Uterus (tissue), 4 donors: ENCODE results near the gene SPR. TPM values are rescaled to one million over a fixed set of nuclear protein-coding genes. Genes with fewer than 3 reads are reported as not detected.

Experiments used
- DNase-seq, 2 donors: peaks; one replicate each; pipeline ENCODE4 v3.0.0-alpha.2; 2019 to 2020
- H3K27ac ChIP-seq, 2 donors: fragments of 200-600 bp; sonication (generic); 1 replicate in 1 of 2; 2 replicates in 1 of 2; pipeline ENCODE4 v1.5.1; 2016 to 2018
- H3K27me3 ChIP-seq, 2 donors: fragments of 200-600 bp; sonication (generic); one replicate each; pipeline ENCODE4 v1.5.1; 2018 to 2019; ENCODE audit warnings: control low read depth in 1 of 2
- H3K36me3 ChIP-seq, 2 donors: fragments of 200-600 bp; sonication (generic); one replicate each; pipeline ENCODE4 v1.5.1; 2019; ENCODE audit warnings: control low read depth in 1 of 2
- H3K4me1 ChIP-seq, 2 donors: fragments of 200-600 bp; sonication (generic); one replicate each; pipeline ENCODE4 v1.5.1; 2018 to 2019; ENCODE audit warnings: control low read depth in 1 of 2
- H3K4me3 ChIP-seq, 2 donors: fragments of 200-600 bp; sonication (generic); 1 replicate in 1 of 2; 2 replicates in 1 of 2; pipeline ENCODE4 v1.5.1; 2018 to 2019; ENCODE audit warnings: mild to moderate bottlenecking in 1 of 2
- H3K9me3 ChIP-seq, 2 donors: fragments of 200-600 bp; sonication (generic); one replicate each; pipeline ENCODE4 v1.5.1; 2019; ENCODE audit warnings: control low read depth in 1 of 2
- POLR2A ChIP-seq, 2 donors: fragments of 450-650 bp; IDR thresholded peaks; one replicate each; pipeline ENCODE4 v1.6.1; 2016; ENCODE audit warnings: antibody characterized with exemption in 2 of 2, mild to moderate bottlenecking in 1 of 2, moderate library complexity in 1 of 2
- intact Hi-C: fragments of 100-400 bp; cut with DNase I; formaldehyde crosslinking; loops from one replicate; pipeline ENCODE4 v1.15.1; 2023; ENCODE audit warnings: low total_unique reads
- total RNA-seq, 4 donors: library from RNA; depleted of rRNA in 3 of 4; stranded (reverse); fragments of >200 nt in 3 of 4; gene quantifications; one replicate each; pipeline versions ENCODE4 v1.1.0 to v1.2.4, GENCODE V29; 2014 to 2023
- TF ChIP-seq, protein P1 (sequence below), 4 experiments: fragments of 200-600 bp in 2 of 4; fragments of 450-650 bp in 2 of 4; sonication (generic) in 2 of 4; IDR thresholded peaks; one replicate each; pipeline ENCODE4 v1.5.1; 2016 to 2019; ENCODE audit warnings: antibody characterized with exemption in 4 of 4, mild to moderate bottlenecking in 2 of 4, moderate library complexity in 1 of 4
- donor health status: DM: yes; HTN: yes; CAD: no.

SPR gene
- total RNA-seq, 4 donors from 2014 or later, result 4.5 to 33.8 (median 18.8) TPM

- Histone ChIP-seq H3K27me3 (peaks cover 4 to 35% of the 10 kb centered on the region in 2 donors), H3K4me3 (no peak overlapping the region), H3K4me1 (no peaks in the 10 kb centered on the region), H3K27ac (no peak overlapping the region), H3K36me3 (no peaks in the 10 kb centered on the region), H3K9me3 (no peaks in the 10 kb centered on the region)
- intact Hi-C loops, result no loop called here
- no peak for TF ChIP-seq POLR2A (IDR thresholded peaks at IDR 0.05)
- TF ChIP-seq, protein P1, sequence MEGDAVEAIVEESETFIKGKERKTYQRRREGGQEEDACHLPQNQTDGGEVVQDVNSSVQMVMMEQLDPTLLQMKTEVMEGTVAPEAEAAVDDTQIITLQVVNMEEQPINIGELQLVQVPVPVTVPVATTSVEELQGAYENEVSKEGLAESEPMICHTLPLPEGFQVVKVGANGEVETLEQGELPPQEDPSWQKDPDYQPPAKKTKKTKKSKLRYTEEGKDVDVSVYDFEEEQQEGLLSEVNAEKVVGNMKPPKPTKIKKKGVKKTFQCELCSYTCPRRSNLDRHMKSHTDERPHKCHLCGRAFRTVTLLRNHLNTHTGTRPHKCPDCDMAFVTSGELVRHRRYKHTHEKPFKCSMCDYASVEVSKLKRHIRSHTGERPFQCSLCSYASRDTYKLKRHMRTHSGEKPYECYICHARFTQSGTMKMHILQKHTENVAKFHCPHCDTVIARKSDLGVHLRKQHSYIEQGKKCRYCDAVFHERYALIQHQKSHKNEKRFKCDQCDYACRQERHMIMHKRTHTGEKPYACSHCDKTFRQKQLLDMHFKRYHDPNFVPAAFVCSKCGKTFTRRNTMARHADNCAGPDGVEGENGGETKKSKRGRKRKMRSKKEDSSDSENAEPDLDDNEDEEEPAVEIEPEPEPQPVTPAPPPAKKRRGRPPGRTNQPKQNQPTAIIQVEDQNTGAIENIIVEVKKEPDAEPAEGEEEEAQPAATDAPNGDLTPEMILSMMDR (IDR thresholded peaks at IDR 0.05), result no peak
- DNase-seq, result no peak
Measured at GRCh38 chr2:72908741-72909140, 21.5 kb downstream of the SPR start.

GRCh38 chr2:72911256-72911655 lies 24.0 kb downstream of the SPR start:
- Histone ChIP-seq H3K36me3 (no peaks in the 10 kb centered on the region), H3K4me3 (no peak overlapping the region)
- no peak for TF ChIP-seq POLR2A (IDR thresholded peaks at IDR 0.05)
- TF ChIP-seq, protein P1 (IDR thresholded peaks at IDR 0.05), result no peak

GRCh38 chr2:72913486-72914205 lies 26.4 kb downstream of the SPR start:
- no peaks in the 10 kb centered on the region for H3K36me3 ChIP-seq
- H3K9me3 ChIP-seq, result no peaks in the 10 kb centered on the region
- H3K4me3 ChIP-seq, result no peak overlapping the region
- intact Hi-C loops, result no loop called here
- TF ChIP-seq, protein P1 (IDR thresholded peaks at IDR 0.05), result no peak
- TF ChIP-seq POLR2A (IDR thresholded peaks at IDR 0.05), result no peak
- peaks cover 26 to 55% of the 10 kb centered on the region in 2 donors for H3K27me3 ChIP-seq
- no peak overlapping the region for H3K27ac ChIP-seq
- DNase-seq, result no peak
- peaks cover 0 to 32% of the 10 kb centered on the region in 2 donors for H3K4me1 ChIP-seq

More at GRCh38 chr2:72911256-72911655, 24.0 kb downstream of the SPR start:
- intact Hi-C loops, result no loop called here
- no peaks in the 10 kb centered on the region for H3K9me3 ChIP-seq
- no peak for DNase-seq
- peaks cover 0 to 9% of the 10 kb centered on the region in 2 donors for H3K4me1 ChIP-seq
- H3K27ac ChIP-seq, result no peak overlapping the region
- peaks cover 14 to 59% of the 10 kb centered on the region in 2 donors for H3K27me3 ChIP-seq

DNA sequence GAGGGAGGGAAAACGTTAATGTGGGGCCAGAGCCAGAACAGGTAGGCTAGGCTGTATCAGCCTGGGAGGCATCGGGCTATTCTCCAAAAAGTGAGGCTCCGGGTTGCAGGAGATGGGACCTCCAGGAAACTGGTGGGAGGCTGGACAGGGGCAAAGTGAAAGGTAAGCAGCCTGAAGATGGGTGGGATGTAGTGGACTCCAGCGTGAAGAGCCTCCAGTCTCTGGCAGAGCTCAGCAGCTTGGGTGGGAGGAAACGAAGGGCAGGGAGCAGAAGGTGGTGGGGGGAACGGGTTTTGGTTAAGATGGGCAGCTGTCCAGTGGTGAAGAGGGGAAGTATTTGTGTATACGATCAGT lies 27.0 kb downstream of the SPR start:
- TF ChIP-seq, protein P1 (IDR thresholded peaks at IDR 0.05), result no peak
- TF ChIP-seq POLR2A (IDR thresholded peaks at IDR 0.05), result no peak
- Histone ChIP-seq H3K4me1 (peaks cover 0 to 32% of the 10 kb centered on the region in 2 donors), H3K4me3 (no peak overlapping the region), H3K27ac (no peak overlapping the region), H3K27me3 (peaks cover 26 to 56% of the 10 kb centered on the region in 2 donors), H3K9me3 (no peaks in the 10 kb centered on the region), H3K36me3 (no peaks in the 10 kb centered on the region)
- intact Hi-C loops, result no loop called here
- no peak for DNase-seq

DNA sequence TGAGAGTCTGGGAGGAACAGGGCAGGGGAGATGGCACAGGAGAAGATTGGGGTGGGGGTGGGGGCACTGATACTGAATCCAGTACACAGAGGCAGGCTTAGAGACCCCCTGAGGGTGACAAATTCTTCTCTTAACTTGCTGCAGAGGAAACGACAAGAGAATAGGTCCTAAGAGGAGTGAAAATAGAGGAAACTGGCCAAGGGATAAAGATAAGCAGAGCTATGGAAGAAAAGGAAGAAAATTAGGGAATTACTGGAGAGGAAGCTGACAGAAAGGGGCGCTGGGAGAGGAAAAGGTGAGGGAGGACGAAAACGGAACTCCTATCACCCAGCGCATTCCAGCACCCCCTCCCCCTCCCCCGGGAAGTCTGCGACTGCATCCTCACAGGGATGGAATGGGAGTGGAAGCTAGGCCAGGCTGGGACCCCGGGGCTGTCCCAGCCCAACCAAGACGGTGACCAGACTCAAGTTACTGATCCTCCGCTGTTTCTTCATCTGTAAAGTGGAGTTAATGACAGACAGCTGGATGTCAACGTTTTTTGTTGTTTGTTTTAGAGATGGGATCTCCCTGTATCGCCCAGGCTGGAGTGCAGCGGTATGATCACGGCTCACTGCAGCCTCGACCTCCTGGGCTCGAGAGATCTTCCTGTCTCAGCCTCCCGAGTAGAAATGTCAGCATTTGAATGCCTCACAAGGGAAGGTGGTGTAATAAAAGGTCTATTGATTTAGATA lies 27.5 kb downstream of the SPR start:
- Histone ChIP-seq H3K4me3 (no peak overlapping the region), H3K9me3 (no peaks in the 10 kb centered on the region), H3K27ac (no peak overlapping the region), H3K36me3 (no peaks in the 10 kb centered on the region), H3K4me1 (peaks cover 0 to 32% of the 10 kb centered on the region in 2 donors), H3K27me3 (peaks cover 30 to 62% of the 10 kb centered on the region in 2 donors)
- TF ChIP-seq POLR2A (IDR thresholded peaks at IDR 0.05), result no peak
- TF ChIP-seq, protein P1 (IDR thresholded peaks at IDR 0.05), result no peak
- no peak for DNase-seq
- intact Hi-C loops, result no loop called here
